Effector memory CD4-positive, alpha-beta T cell (primary cell): Measurements from ENCODE around the gene PFN2.

Experiments
- DNase-seq, 3 donors: peaks; one replicate each; pipeline ENCODE4 v3.0.0-alpha.2; 2020
- H3K27ac ChIP-seq: 2 replicates; pipeline ENCODE4 v1.7.0; 2013; ENCODE audit warnings: mild to moderate bottlenecking, low read length, moderate library complexity; ENCODE audit not compliant: insufficient read depth, poor library complexity, severe bottlenecking
- H3K27me3 ChIP-seq: replicated peaks from 2 replicates; pipeline ENCODE4 v1.7.0; 2013; ENCODE audit warnings: mild to moderate bottlenecking, low read length; ENCODE audit not compliant: insufficient read depth, control insufficient read depth, poor library complexity, severe bottlenecking
- H3K36me3 ChIP-seq: 2 replicates; pipeline ENCODE4 v1.7.0; 2013; ENCODE audit warnings: mild to moderate bottlenecking, low read length, moderate library complexity; ENCODE audit not compliant: control insufficient read depth, insufficient read depth
- H3K4me1 ChIP-seq: 2 replicates; pipeline ENCODE4 v1.7.0; 2013; ENCODE audit warnings: low read length, mild to moderate bottlenecking; ENCODE audit not compliant: control insufficient read depth, insufficient read depth, poor library complexity, severe bottlenecking
- H3K4me3 ChIP-seq: 2 replicates; pipeline ENCODE4 v1.7.0; 2013; ENCODE audit warnings: low read length, low read depth, mild to moderate bottlenecking; ENCODE audit not compliant: insufficient read depth, poor library complexity, severe bottlenecking
- H3K9me3 ChIP-seq: 2 replicates; pipeline ENCODE4 v1.7.0; 2013; ENCODE audit warnings: mild to moderate bottlenecking, low read length, moderate library complexity; ENCODE audit not compliant: control insufficient read depth
- total RNA-seq, 3 donors: gene quantifications; one replicate each; lab custom pipeline; 2026; lab: John Stamatoyannopoulos, UW

PFN2 gene
- total RNA-seq = 3.3 to 8.8 (median 6.8) reads per million in 3 donors

DNA sequence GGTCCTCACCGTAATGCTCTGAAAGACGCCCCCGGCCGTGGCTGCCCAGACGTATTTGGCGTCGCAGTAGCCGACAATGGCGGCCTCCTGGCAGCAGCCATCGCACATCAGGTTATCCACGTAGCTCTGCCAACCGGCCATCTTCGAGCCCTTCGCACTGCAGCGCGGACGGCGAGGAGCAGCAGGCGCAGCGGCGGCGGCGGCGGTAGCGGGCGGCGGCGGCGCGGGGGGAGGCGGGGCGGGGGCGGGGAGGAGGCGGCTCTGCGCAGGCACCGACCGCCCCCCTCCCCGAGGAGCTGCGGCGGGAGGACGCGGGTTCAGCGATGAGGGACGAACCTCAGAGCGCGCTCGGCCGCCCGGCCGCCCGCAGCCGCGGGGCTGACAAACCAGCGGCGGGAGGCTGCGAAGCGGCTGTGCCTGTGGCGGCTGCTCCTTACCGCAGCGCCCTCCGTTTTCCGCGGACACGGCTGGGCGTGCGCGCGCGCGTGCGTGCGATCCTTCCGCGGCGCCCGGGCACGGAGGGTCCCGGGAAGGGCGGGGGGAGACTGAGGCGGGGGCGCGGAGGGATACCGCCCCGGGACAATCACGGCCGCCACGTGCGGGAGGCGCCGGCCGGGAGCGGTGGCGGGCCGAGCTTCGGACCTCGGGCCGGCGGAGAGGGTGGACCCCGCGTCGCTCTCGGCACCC lies at the start of gene PFN2:
PFN2 (minus strand) TSS at position 180 of the 687 bp plus-strand sequence; CDS start at position 141, 39 bp downstream.
- Histone ChIP-seq H3K36me3 (no peaks in the 10 kb centered on the region), H3K9me3 (no peaks in the 10 kb centered on the region), H3K27ac (peak within 1 kb of the TSS; percentile 36), H3K4me1 (peaks cover 9% of the 10 kb centered on the region), H3K4me3 (peak within 1 kb of the TSS; percentile 81), H3K27me3 (no peaks in the 10 kb centered on the region)
- DNase-seq = peak; percentile 49 to 56 (median 56)

GRCh38 chr3:150015901-150016300 lies 45.2 kb upstream of the PFN2 start:
- H3K36me3 ChIP-seq = no peaks in the 10 kb centered on the region
- H3K4me3 ChIP-seq = no peak overlapping the region
- no peak for DNase-seq
- no peaks in the 10 kb centered on the region for H3K9me3 ChIP-seq
- no peaks in the 10 kb centered on the region for H3K4me1 ChIP-seq
- H3K27me3 ChIP-seq = no peaks in the 10 kb centered on the region
- no peak overlapping the region for H3K27ac ChIP-seq

DNA sequence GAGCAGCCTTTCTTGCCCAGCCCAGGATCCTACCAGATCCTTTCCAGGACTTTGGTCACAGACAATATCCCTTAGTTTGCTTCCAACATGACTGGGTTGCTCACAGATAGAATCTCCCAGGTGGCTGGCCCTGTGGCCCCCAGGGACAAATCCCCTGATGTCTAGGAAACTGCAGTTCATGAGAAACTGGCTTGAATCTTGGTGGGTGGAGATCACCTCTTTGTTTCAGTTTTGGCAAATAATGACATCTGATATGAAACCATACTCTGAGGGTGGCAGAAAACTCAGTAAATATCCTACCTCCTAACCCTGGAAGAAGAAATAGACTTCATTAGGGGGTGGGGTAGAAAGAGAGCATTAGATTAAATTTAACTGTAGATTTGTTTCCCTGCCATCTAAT lies 44.1 kb upstream of the PFN2 start:
- Histone ChIP-seq H3K4me1 (no peaks in the 10 kb centered on the region), H3K9me3 (no peaks in the 10 kb centered on the region), H3K27me3 (no peaks in the 10 kb centered on the region), H3K36me3 (no peaks in the 10 kb centered on the region), H3K4me3 (no peak overlapping the region), H3K27ac (no peak overlapping the region)
- DNase-seq = no peak

DNA sequence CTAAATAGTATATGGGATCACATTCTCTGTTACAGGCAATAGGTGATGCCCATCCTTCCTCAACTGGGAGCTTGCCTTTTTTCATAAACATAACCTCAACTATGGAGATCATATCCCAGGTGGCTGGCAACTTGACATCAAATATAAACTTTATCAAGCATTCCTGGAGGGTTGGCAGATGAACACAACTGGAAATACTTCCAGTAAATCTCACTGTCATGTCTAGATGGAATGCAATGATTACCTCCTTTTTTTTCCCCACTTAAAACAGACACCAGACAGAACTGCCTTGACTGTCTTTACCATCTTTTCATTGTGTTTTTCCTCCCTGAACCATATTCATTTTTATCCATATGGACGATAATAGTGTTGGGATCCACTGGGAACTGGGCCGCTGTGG lies 43.1 kb upstream of the PFN2 start:
- no peak for DNase-seq
- H3K27ac ChIP-seq = no peak overlapping the region
- H3K36me3 ChIP-seq = no peaks in the 10 kb centered on the region
- no peaks in the 10 kb centered on the region for H3K27me3 ChIP-seq
- H3K4me3 ChIP-seq = no peak overlapping the region
- no peaks in the 10 kb centered on the region for H3K4me1 ChIP-seq
- H3K9me3 ChIP-seq = no peaks in the 10 kb centered on the region

DNA sequence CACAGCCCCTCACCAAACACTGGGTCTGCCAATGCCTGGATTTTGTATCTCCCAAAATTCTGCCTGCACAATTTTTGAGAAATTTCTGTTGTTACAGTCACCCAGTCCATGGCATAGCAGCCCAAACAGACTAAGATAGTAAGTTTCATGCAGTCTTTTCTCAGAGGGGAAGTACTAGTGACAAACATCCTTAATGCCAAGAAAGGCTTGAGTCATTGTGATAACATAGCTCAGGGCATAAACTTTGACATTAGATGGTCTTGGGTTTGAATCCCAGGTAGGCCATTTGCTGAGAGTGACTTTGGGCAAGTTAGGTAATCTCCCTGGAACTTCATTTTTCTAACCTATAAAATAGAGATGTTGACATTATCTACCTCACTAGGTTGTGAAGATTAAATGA lies 36.1 kb upstream of the PFN2 start:
- DNase-seq = no peak
- Histone ChIP-seq H3K27ac (no peak overlapping the region), H3K27me3 (no peaks in the 10 kb centered on the region), H3K9me3 (no peaks in the 10 kb centered on the region), H3K4me1 (no peaks in the 10 kb centered on the region), H3K36me3 (no peaks in the 10 kb centered on the region), H3K4me3 (no peak overlapping the region)

DNA sequence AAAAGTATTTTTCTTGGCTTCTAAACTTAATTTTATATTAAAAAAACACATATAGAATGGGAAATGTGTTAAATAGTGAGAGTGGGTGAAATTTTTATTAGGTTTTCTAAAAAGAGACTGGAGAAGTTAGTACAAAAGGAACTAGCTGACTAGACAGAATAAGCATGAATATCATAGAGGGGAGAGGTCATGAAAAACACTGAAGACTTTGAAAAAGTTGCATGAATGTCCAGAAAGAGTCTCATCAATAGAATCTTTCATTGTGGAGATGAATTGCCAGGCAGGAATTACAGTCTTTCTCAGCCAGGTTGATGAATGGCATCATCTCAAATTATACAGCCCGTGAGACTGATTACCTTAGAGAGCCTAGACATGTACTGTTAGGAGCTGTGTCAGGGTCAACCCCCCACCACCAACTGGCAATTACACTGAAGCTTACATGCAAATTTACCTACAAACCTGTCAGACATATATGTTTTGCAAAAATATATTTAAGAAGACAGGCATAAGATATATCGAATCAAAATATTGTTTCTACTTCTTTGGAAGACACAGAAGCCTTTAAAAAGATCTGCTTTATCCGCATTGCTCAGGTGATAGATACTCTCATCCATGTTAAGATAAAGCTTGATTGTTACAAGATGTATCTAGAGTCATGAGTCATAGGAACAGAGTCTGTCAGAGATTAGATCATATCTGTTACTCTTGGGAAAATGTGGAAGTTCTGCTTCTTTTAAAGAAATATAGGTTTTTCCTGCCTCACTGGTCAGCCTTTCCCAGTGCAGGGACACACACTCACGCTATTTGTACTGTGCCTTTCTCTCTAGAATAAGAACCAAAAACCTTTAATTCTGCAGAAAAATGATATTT lies 34.8 kb upstream of the PFN2 start:
- Histone ChIP-seq H3K9me3 (no peaks in the 10 kb centered on the region), H3K27me3 (no peaks in the 10 kb centered on the region), H3K4me1 (no peaks in the 10 kb centered on the region), H3K4me3 (no peak overlapping the region), H3K27ac (no peak overlapping the region), H3K36me3 (no peaks in the 10 kb centered on the region)
- no peak for DNase-seq

DNA sequence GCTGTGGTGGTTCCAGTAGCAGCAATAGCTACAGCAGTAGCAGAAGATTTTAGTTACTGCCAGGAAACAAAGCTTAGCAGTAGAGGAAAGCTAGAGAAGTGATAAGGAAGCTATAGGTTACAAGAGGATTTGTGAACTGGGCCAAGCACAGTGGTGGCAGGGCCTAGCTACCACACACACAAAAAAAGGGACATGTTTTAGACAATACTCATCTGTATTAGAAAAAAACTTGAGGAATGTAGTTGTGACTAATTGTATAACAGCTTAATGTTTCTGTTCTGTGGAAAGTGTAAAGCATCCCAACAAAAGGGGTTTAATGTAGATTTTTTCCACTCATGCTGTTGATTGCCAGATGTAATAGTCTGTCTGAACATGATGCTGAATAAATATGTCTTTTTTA lies 29.9 kb upstream of the PFN2 start:
- DNase-seq = no peak
- H3K9me3 ChIP-seq = no peaks in the 10 kb centered on the region
- no peaks in the 10 kb centered on the region for H3K4me1 ChIP-seq
- no peaks in the 10 kb centered on the region for H3K27me3 ChIP-seq
- no peak overlapping the region for H3K4me3 ChIP-seq
- H3K36me3 ChIP-seq = no peaks in the 10 kb centered on the region
- no peak overlapping the region for H3K27ac ChIP-seq

- no peaks in the 10 kb centered on the region for H3K36me3 ChIP-seq
- H3K4me1 ChIP-seq = no peaks in the 10 kb centered on the region
- H3K9me3 ChIP-seq = no peaks in the 10 kb centered on the region
- no peak overlapping the region for H3K27ac ChIP-seq
- H3K4me3 ChIP-seq = no peak overlapping the region
- no peak for DNase-seq
- H3K27me3 ChIP-seq = no peaks in the 10 kb centered on the region
These were observed 28.7 kb upstream of the PFN2 start for GRCh38 chr3:149999421-149999820.

DNA sequence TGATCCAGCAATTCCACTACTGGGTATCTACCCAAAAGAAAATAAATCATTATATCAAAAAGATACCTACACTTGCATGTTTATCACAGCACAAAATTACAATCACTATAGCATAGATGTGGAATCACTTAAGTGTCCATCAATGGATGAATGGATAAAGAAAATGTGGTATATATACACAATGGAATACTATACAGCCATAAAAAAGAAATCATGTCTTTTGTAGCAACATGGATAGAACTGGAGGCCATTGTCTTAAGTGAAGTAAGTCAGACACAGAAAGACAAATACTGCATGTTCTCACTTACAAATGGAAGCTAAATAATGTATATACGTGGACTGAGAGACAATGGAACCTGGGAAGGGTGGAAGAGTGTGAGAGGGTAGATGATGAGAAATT lies 28.3 kb upstream of the PFN2 start:
- Histone ChIP-seq H3K36me3 (no peaks in the 10 kb centered on the region), H3K4me1 (no peaks in the 10 kb centered on the region), H3K4me3 (no peak overlapping the region), H3K9me3 (no peaks in the 10 kb centered on the region), H3K27me3 (no peaks in the 10 kb centered on the region), H3K27ac (no peak overlapping the region)
- DNase-seq = no peak

- no peaks in the 10 kb centered on the region for H3K4me1 ChIP-seq
- H3K36me3 ChIP-seq = no peaks in the 10 kb centered on the region
- H3K27me3 ChIP-seq = no peaks in the 10 kb centered on the region
- no peak overlapping the region for H3K27ac ChIP-seq
- no peak for DNase-seq
- H3K9me3 ChIP-seq = no peaks in the 10 kb centered on the region
- H3K4me3 ChIP-seq = no peak overlapping the region
These were observed 21.8 kb upstream of the PFN2 start for GRCh38 chr3:149992416-149993058.
